HG03196 (cell line): ENCODE data around the gene TRAF7.
A peak's percentile ranks its signal among the peaks of the same experiment; 100 is the strongest.
"Not testable (repeated sequence)": the region's sequence is repeated elsewhere in the genome, so short reads cannot be mapped to it uniquely, and the experiment has no call there.

Experiments used
- ATAC-seq: cut with Tn5 transposase; IDR thresholded peaks from one replicate; pipeline ENCODE4 v1.9.1; 2021; ENCODE audit not compliant: unreplicated experiment

Gene TRAF7

GRCh38 chr16:2155091-2155950 lies at the start of gene TRAF7:
Gene TRAF7 (plus strand): TSS chr16:2155782. CDS start chr16:2163921, 8,139 bp downstream.
- ATAC-seq, result peak; percentile 84

GRCh38 chr16:2106211-2106610 lies 49.4 kb upstream of the TRAF7 start:
- ATAC-seq, result not testable (repeated sequence)

GRCh38 chr16:2107121-2107790 lies 48.3 kb upstream of the TRAF7 start:
- ATAC-seq, result not testable (repeated sequence)

- ATAC-seq, result not testable (repeated sequence)
Measured at GRCh38 chr16:2107791-2108125, 47.8 kb upstream of the TRAF7 start.

- ATAC-seq, result not testable (repeated sequence)
Measured at GRCh38 chr16:2108446-2109270, 46.9 kb upstream of the TRAF7 start.

GRCh38 chr16:2109271-2109580 lies 46.4 kb upstream of the TRAF7 start:
- not testable (repeated sequence) for ATAC-seq

- ATAC-seq, result not testable (repeated sequence)
Measured at GRCh38 chr16:2109872-2110271, 45.7 kb upstream of the TRAF7 start.

- not testable (repeated sequence) for ATAC-seq
Measured at GRCh38 chr16:2110332-2111008, 45.1 kb upstream of the TRAF7 start.

- not testable (repeated sequence) for ATAC-seq
Measured at GRCh38 chr16:2111009-2111353, 44.6 kb upstream of the TRAF7 start.

GRCh38 chr16:2111412-2112335 lies 43.9 kb upstream of the TRAF7 start:
- not testable (repeated sequence) for ATAC-seq

GRCh38 chr16:2112539-2113106 lies 43.0 kb upstream of the TRAF7 start:
- not testable (repeated sequence) for ATAC-seq

GRCh38 chr16:2114225-2114624 lies 41.4 kb upstream of the TRAF7 start:
- not testable (repeated sequence) for ATAC-seq

GRCh38 chr16:2114885-2115590 lies 40.5 kb upstream of the TRAF7 start:
- ATAC-seq, result not testable (repeated sequence)

- ATAC-seq, result no peak
Measured at GRCh38 chr16:2115591-2115973, 40.0 kb upstream of the TRAF7 start.

GRCh38 chr16:2116428-2116827 lies 39.2 kb upstream of the TRAF7 start:
- not testable (repeated sequence) for ATAC-seq

GRCh38 chr16:2117341-2117740 lies 38.2 kb upstream of the TRAF7 start:
- not testable (repeated sequence) for ATAC-seq

GRCh38 chr16:2117960-2118722 lies 37.4 kb upstream of the TRAF7 start:
- ATAC-seq, result not testable (repeated sequence)

GRCh38 chr16:2121325-2121724 lies 34.3 kb upstream of the TRAF7 start:
- not testable (repeated sequence) for ATAC-seq
